Activated CD4-positive, alpha-beta T cell treated with anti-CD3 and anti-CD28 coated beads, Interleukin-10, Interleukin-2, amounts not matched to agents 100 ng/mL and 50 ng/mL, durations not matched to agents 16 hours and 8 hours (primary cell): ENCODE results near the gene EXOSC7.
"Not testable (repeated sequence)": the region's sequence is repeated elsewhere in the genome, so short reads cannot be mapped to it uniquely, and the experiment has no call there.

ENCODE experiments used
- DNase-seq: peaks from one replicate; pipeline ENCODE4 v3.0.0-alpha.2; 2020

The EXOSC7 gene

DNA sequence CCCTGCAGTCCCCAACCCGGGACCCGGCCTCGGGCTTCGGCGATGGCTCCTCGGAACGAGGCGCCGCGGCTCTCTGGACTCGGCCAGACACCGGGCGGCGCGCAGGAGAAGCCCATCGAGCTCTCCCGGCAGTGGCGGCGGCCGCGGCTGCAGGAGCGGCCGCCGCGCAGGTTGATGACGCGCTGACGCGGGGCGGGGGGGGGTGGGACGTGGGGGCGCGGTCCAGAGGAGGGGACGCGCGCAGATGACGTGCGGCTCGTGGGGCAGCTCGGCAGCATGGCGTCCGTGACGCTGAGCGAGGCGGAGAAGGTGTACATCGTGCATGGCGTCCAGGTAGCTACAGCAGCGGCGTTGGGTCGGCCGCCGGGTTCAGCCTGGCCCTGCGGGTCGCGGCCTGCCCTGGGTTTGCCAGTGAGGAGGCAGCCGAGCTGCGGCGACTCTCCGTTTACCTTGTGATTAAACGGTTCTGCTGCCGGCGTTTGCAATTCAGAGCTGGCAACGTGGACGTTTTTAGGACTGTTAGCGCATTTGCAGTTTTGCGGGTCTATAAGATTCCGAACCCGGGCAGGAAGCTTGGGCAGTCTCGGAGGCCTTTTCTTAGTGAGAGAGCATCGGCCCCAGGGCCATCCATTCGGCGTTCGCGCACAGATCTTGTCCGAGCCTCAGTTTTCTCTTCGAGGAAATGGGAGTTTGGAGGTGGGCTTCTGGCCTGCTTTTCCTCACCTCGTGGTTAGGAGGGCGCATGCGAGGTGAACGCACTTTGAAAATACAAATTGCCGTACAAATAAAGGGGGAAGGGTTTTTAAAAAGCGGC is at the start of gene EXOSC7, which contains the start of gene ZDHHC3:
Gene EXOSC7 (plus strand): TSS at position 243 of the 814 bp plus-strand sequence. CDS start 34 bp downstream, at position 277.
Gene ZDHHC3 (minus strand): TSS at position 173 of the 814 bp plus-strand sequence. CDS start 16,738 bp downstream, outside the sequence.
- peak; percentile 88 for DNase-seq

DNA sequence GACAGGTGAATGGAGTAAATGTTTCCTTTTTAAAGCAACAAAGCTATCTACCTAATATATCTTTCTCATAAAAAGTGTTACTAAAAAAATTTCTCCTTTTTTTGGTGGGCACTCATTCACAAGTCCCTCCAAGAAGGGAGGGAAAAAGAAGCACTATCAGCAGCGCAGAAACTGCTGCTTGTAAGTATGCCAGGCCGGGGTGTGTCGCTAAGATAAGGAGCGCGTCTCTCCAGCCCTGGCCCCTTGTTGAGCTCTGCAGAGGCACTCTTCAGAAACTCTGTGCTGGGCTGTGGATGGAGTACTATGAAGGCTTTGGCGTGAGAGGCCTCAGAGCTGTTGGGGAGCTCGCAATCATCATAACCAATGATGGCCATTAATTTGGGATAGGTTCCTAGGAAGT is 49.1 kb upstream of the EXOSC7 start:
- no peak for DNase-seq

- no peak for DNase-seq
These were observed 48.7 kb upstream of the EXOSC7 start for GRCh38 chr3:44927371-44927770.

DNA sequence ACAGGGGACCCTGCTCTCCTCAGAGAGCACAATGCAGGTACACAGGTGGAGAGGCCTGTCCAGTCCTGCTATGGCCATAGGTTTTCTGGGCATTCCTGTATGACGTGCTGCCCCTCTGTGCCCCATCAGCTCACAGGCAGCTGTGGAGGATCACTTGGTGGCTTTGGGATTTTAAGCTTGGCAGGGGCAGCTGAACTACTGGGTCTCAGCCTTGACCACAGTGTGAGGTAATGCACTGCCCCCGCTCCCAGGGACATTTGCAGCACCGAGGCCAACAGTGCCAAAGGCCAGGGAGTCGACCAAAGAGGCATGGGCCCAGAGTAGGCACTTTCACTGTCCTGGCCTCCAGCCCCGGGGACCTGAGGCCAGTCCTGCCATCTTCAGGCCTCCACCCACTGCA is 46.3 kb upstream of the EXOSC7 start:
- no peak for DNase-seq

DNA sequence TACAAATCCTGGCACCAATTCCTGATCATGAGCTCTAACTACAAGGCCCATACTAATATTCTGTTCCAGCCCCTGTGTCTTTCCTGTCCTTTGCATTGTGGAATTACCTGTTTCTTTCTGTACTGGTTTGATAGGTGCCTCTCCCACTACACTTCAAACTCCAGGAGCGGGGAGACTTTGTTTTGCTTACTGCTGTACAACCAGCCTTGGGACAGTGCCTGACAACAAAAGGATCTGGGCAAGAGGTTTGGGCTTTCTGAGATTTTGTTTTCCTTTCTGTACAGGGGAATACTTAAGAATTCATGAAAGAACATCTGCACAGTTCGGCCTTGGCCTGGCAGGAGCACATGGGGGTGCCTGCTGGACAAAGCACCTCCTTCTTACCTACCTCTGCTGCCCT is 45.1 kb upstream of the EXOSC7 start:
- DNase-seq, result no peak

DNA sequence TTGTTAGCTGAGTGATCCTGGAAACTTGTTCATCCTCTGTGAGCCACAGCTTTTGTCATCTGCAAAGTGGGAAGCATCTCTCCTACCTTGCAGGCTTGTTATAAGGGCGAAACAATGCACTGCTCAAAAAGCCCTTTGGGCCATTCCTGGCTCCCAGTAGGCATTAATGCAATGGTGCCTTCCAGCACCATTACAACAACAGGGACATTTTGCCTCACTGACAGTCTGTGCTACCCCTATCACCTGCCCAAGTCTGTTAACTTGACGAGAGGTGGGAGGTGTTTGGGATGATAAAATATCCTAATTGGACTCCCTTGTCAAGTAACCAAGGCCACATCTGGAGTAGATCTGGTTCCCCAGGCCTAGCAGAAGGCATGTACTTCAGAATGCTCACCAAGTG is 44.3 kb upstream of the EXOSC7 start:
- no peak for DNase-seq

- no peak for DNase-seq
These were observed 43.8 kb upstream of the EXOSC7 start for GRCh38 chr3:44932271-44932670.

GRCh38 chr3:44932986-44933944 is 42.8 kb upstream of the EXOSC7 start:
- no peak for DNase-seq

- no peak for DNase-seq
These were observed 36.4 kb upstream of the EXOSC7 start for GRCh38 chr3:44939581-44940036.

DNA sequence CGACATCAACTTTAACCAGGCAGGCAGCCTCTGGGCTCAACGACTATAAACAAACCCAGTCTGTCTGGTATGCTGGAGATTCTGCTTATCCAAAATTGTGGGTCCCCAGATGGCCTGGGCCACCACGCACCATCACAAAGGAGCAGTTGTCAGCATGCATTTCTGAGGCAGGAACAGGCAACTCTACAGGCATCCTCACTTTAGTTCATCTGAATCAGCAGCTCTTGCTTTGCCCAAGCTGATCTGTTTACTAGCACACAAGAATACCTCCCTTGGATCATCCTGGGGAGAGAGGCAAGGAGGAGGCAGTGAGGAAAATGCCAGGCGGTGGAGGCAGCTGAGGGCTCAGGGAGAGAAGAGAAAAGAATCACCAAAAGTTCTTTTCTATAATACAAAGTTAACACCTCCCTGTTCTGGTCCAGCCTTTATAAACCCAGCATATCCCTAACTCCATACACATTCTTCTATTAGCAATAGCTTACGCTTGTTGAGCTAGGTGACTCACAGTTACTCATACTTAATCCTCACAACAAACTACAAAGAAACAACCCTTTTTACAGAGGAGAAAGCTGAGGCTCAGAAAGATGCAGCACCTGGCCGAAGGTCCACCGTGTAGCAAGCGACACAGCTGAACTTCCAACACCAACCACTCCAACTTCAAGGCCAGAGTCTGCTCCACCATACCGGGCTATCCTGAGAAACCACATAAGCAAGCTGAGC is 33.7 kb upstream of the EXOSC7 start:
- DNase-seq, result no peak

DNA sequence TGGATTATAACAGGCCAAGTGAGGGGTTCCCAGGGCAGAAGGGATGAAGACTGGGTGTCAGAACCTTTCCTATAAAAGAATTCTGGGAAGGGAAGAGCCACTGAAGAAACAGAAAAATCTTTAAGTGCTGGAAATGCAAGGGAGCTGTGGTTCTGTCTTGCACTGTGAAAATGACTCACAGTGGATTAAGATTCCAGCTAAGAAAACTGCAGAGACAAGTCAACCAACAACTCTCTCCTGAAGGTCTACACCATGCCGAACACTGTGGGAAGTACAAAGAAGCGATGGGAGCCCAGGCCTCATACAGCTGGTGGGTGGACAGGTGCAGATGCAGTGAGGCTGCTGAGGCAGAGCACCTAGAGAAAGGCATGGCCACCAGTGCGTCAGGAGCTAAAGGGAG is 27.8 kb upstream of the EXOSC7 start:
- no peak for DNase-seq

- DNase-seq, result not testable (repeated sequence)
These were observed 26.3 kb upstream of the EXOSC7 start for GRCh38 chr3:44949770-44950169.

DNA sequence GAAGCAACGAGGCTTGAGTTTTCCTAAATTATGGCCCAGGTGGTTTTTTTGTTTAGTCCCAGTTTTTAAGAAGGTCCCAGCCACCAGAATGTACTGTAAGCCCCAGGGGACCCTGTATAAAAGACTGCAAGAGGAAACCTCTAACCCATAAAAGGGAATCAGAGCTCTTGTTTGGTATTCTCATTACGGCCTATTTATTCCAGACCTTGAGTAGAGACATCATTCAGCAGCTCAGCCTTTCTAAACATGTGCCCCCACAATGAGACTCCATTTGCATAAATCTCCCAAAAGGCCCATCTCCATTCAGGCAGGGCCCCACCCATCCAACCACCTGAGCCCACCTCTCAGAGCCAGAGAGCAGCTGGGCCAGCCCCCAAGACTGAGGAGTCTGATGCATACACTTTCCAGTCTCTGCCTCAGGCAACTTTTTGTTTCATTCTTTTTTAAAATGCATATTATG is 25.7 kb upstream of the EXOSC7 start:
- no peak for DNase-seq

GRCh38 chr3:44952689-44953088 is 23.4 kb upstream of the EXOSC7 start:
- DNase-seq, result no peak

DNA sequence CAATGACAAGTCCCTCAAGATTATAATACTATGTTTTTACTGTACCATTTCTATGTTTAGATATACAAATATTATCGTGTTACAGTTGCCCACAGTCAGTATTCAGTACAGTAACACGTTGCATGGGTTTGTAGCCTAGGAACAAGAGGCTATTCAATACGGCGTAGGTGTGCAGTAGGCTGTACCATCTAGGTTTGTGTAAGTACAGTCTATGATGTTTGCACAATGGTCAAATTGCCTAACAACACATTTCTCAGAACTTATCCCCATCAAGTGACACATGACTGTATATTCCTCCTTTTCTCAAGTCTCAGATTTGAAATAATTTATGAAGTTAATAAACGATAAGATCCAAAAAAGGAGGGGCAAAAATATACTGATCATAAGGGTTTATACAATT is 21.7 kb upstream of the EXOSC7 start:
- DNase-seq, result no peak

DNA sequence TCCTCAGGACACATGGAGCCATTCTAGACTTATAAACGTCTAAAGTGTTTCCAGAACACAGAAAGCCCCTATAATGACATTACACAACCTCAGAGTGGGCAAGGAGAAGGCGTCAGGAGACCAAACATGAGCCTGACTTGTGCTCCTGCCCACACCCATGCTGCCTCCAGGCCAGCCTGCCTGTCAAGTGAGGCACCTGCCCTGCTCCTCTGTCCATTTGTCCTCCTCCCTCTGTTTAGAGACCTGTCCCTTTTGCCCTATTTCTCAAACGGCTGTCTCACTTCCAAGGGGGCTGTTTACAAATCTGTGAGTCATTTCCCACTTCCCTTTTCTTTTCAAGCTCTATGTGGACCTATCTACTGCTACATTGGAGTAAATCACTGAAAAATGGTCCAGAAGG is 21.1 kb upstream of the EXOSC7 start:
- DNase-seq, result peak; percentile 11

GRCh38 chr3:44955917-44956316 is 20.1 kb upstream of the EXOSC7 start:
- DNase-seq, result no peak

GRCh38 chr3:44957986-44958385 is 18.1 kb upstream of the EXOSC7 start:
- no peak for DNase-seq

DNA sequence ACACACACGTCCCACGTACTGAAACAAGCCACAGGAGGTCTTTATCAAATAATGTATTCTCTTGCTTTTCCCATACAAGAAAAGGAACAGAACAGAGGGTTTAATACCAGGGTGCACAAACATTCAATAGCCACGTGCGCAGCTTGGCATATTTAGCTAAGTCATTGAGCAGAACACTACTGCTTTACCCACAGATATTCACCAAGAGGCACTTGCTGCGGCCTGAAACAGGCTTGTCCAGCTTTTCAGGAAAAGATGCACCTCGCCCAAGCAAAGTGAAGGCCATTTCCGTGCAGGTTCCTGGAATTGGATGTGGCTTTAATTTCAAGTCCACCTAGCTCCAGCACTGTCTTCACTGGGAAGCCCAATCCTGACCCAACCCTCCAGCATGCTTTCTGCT is 17.7 kb upstream of the EXOSC7 start:
- DNase-seq, result no peak

DNA sequence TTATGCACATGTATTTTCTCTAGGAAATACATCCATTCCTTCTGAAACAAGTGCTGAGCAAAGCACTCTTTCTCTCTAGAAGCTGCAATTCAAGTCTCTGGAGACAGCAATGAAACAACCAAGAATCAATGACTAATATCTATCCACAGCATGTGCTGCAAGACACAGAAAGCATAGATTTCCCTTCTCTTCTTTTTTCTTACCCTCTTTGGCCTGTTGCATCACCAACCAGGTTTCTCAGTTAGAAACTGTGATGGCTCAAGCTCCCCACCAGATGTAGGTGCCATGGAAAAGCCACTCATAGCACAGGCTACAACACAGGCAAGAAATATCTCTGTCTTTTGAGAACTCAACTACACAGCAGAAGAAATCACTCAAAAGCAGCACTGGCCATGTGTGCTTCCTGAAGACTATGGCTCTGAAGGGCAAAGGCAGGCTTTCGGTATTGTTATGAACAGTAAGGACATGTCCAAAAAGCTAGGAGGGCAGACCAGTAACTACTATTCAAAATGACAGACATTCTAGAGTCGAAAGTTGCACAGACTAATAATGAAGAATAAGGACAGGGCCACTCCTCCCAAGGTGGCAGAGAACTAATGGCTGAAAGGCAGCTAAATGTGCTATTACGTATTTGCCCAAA is 15.5 kb upstream of the EXOSC7 start:
- peak; percentile 49 for DNase-seq

- DNase-seq, result no peak
These were observed 14.2 kb upstream of the EXOSC7 start for GRCh38 chr3:44961888-44962287.
